B cell (primary cell): ENCODE data around the gene TRIM2.

Experiments
- EZH2 ChIP-seq: IDR thresholded peaks from 2 replicates; pipeline ENCODE4 v1.6.1; 2012; ENCODE audit warnings: borderline replicate concordance, low read depth, mild to moderate bottlenecking, moderate library complexity, low read length; ENCODE audit not compliant: insufficient read depth, poor library complexity, severe bottlenecking
- TF ChIP-seq, protein P1 (sequence below): fragments of 200-600 bp; IDR thresholded peaks from one replicate; pipeline ENCODE4 v1.8.0; 2022; ENCODE audit warnings: antibody characterized with exemption, mild to moderate bottlenecking

DNA sequence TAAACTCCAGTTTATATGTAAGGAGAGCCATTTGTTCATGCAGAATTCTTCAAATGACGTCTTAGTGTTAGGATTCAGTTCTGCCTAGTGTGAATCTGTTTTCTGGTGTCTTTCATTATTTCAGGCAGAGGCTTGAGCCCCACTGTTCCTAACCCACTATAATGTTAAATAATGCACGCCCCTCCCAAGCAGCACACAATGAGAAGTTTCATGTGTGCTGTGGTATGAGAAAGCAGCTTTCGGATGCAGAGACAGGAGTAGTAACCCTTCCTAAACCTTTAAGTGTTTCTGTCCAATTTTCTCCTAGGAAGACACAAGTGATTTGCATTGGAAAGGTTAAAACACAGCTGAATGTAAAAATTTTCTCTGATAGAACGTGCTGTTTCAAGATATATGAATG, 54.5 kb downstream of the TRIM2 start:
- TF ChIP-seq EZH2: no peak
- TF ChIP-seq, protein P1, sequence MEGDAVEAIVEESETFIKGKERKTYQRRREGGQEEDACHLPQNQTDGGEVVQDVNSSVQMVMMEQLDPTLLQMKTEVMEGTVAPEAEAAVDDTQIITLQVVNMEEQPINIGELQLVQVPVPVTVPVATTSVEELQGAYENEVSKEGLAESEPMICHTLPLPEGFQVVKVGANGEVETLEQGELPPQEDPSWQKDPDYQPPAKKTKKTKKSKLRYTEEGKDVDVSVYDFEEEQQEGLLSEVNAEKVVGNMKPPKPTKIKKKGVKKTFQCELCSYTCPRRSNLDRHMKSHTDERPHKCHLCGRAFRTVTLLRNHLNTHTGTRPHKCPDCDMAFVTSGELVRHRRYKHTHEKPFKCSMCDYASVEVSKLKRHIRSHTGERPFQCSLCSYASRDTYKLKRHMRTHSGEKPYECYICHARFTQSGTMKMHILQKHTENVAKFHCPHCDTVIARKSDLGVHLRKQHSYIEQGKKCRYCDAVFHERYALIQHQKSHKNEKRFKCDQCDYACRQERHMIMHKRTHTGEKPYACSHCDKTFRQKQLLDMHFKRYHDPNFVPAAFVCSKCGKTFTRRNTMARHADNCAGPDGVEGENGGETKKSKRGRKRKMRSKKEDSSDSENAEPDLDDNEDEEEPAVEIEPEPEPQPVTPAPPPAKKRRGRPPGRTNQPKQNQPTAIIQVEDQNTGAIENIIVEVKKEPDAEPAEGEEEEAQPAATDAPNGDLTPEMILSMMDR: no peak
